Naive thymus-derived CD4-positive, alpha-beta T cell (primary cell): Measurements from ENCODE around the gene ZNF469. TPM values are rescaled to one million over a fixed set of nuclear protein-coding genes. Genes with fewer than 3 reads are reported as not detected.

Experiments used
- ATAC-seq: fragments of 150-1000 bp; cut with Tn5 transposase; 2 replicates; pipeline ENCODE4 v1.10.0; 2021; ENCODE audit warnings: mild to moderate bottlenecking, moderate library complexity
- CTCF ChIA-PET: fragments of 350-600 bp; sonication (Branson Sonifier 250); formaldehyde crosslinking; loops from one replicate; lab custom pipeline; 2021; ENCODE audit warnings: antibody characterized with exemption; lab: Charles Lee
- POLR2A ChIA-PET: fragments of 350-600 bp; sonication (Branson Sonifier 250); formaldehyde crosslinking; loops from one replicate; lab custom pipeline; 2021; ENCODE audit warnings: antibody characterized with exemption, inconsistent platforms; lab: Charles Lee
- DNase-seq, 9 donors: peaks; one replicate each; pipeline versions ENCODE4 v3.0.0 to v3.0.0-alpha.2; 2020 to 2022; ENCODE audit warnings: mixed read lengths in 1 of 9
- H3K27ac ChIP-seq: one replicate; pipeline ENCODE4 v1.7.0; 2013; ENCODE audit warnings: mild to moderate bottlenecking, low read depth, low read length, moderate library complexity
- H3K27me3 ChIP-seq, 2 donors: one replicate each; pipeline ENCODE4 v1.7.0; 2013; ENCODE audit warnings: low read length in 2 of 2, mild to moderate bottlenecking in 2 of 2, moderate library complexity in 2 of 2; ENCODE audit not compliant: control insufficient read depth in 2 of 2, insufficient read depth in 2 of 2
- H3K36me3 ChIP-seq, 3 experiments: 1 replicate in 2 of 3; 2 replicates in 1 of 3; pipeline ENCODE4 v1.7.0; 2013; ENCODE audit warnings: low read length in 3 of 3, mild to moderate bottlenecking in 3 of 3, moderate library complexity in 1 of 3; ENCODE audit not compliant: insufficient read depth in 3 of 3, control insufficient read depth in 2 of 3
- H3K4me1 ChIP-seq, 2 donors: one replicate each; pipeline ENCODE4 v1.7.0; 2013; ENCODE audit warnings: low read length in 2 of 2, mild to moderate bottlenecking in 2 of 2, moderate library complexity in 1 of 2; ENCODE audit not compliant: control insufficient read depth in 2 of 2, insufficient read depth in 2 of 2
- H3K4me3 ChIP-seq: 2 replicates; pipeline ENCODE4 v1.7.0; 2013; ENCODE audit warnings: mild to moderate bottlenecking, low read length
- H3K9me3 ChIP-seq, 3 experiments: 1 replicate in 2 of 3; 2 replicates in 1 of 3; pipeline ENCODE4 v1.7.0; 2013; ENCODE audit warnings: low read length in 3 of 3; ENCODE audit not compliant: control insufficient read depth in 2 of 3
- H3K27ac Mint-ChIP-seq, 9 donors: one replicate each; pipeline ENCODE4 v1.8.0; 2020 to 2022; ENCODE audit warnings: mixed read lengths in 9 of 9, mild to moderate bottlenecking in 8 of 9, moderate library complexity in 5 of 9, inconsistent platforms in 2 of 9
- H3K27me3 Mint-ChIP-seq, 5 donors: one replicate each; pipeline ENCODE4 v1.8.0; 2021 to 2022; ENCODE audit warnings: mixed read lengths in 5 of 5, mild to moderate bottlenecking in 1 of 5
- H3K36me3 Mint-ChIP-seq, 5 donors: one replicate each; pipeline ENCODE4 v1.8.0; 2020 to 2022; ENCODE audit warnings: mixed read lengths in 5 of 5, mild to moderate bottlenecking in 3 of 5, inconsistent platforms in 1 of 5
- H3K4me1 Mint-ChIP-seq, 7 donors: one replicate each; pipeline ENCODE4 v1.8.0; 2020 to 2022; ENCODE audit warnings: mixed read lengths in 7 of 7, mild to moderate bottlenecking in 3 of 7, inconsistent platforms in 1 of 7
- H3K4me3 Mint-ChIP-seq, 10 donors: one replicate each; pipeline ENCODE4 v1.8.0; 2020 to 2022; ENCODE audit warnings: mild to moderate bottlenecking in 10 of 10, mixed read lengths in 10 of 10, moderate library complexity in 6 of 10, inconsistent platforms in 2 of 10
- H3K9me3 Mint-ChIP-seq, 11 donors: one replicate each; pipeline ENCODE4 v1.8.0; 2020 to 2022; ENCODE audit warnings: mixed read lengths in 11 of 11, mild to moderate bottlenecking in 4 of 11, inconsistent platforms in 1 of 11, moderate library complexity in 1 of 11
- intact Hi-C, 2 donors: fragments of 100-400 bp; cut with micrococcal nuclease; formaldehyde crosslinking; loops; one replicate each; pipeline ENCODE4 v1.15.1; 2023
- polyA plus RNA-seq, 2 donors: library from polyadenylated mRNA; unstranded; fragments of 300-500 nt; fragmentation: Illumina TruSeq; gene quantifications; one replicate each; pipeline ENCODE4 v1.2.3, GENCODE V29; 2021
- total RNA-seq, 6 experiments: library from RNA in 5 of 6; stranded (reverse) in 5 of 6; gene quantifications; 1 replicate in 5 of 6; 2 replicates in 1 of 6; pipeline ENCODE4 v1.2.3 and lab custom pipeline; 2021 to 2026

ZNF469 gene
- total and polyA plus RNA-seq, 7 experiments from 2014 or later, result 0.07 to 1.6 (median 1.1) TPM; not detected in 1

DNA sequence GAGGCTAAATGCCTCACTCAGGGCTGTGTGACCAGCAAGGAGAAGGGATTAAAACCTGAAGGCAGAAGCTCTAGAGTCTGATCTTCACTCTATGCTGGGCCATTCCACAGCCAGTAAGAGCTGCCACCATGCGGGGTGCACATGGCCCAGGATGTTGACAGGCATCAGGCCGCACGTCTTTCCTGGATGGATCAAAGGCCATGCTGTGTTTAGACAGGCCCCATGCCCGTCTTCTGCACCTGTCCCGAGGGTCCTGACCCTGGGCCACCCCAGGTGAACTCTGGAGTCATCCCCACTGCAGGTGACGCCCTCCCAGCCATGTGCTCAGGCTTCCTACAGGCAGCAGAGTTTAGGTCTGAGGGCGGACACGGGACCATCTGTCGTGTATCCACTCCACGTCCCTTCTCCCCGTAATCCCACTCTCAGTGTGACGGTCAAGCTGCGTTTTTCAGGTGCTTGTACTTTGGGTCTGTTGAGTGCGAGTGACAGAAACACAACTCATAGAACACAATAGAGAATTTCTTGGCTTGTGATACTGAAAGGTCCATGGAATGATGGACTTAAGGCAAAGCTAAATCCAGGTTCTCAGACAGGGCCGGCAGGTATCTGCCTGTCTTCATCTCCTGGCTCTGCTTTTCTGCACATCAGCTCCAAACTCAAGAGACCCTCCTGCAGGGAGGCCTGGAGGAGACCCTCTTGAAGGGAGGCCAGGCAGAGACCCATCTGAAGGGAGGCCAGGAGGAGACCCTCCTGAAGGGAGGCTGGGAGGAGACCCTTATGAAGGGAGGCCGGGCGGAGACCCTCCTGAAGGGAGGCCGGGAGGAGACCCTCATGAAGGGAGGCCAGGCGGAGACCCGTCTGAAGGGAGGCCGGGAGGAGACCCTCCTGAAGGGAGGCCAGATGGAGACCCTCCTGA lies 13.2 kb downstream of the ZNF469 start:
- DNase-seq (no peak), ATAC-seq (no peak)
- no peak overlapping the region for H3K4me3 Mint-ChIP-seq
- intact Hi-C loops, result no loop called here
- H3K36me3 Mint-ChIP-seq, result no peaks in the 10 kb centered on the region
- H3K36me3 ChIP-seq, result no peaks in the 10 kb centered on the region
- CTCF ChIA-PET, result no interaction called here
- H3K27ac Mint-ChIP-seq, result no peak overlapping the region
- H3K4me1 Mint-ChIP-seq, result peaks cover 0 to 3% (median 0%) of the 10 kb centered on the region in 7 donors
- no peaks in the 10 kb centered on the region for H3K9me3 ChIP-seq
- H3K27me3 ChIP-seq, result no peaks in the 10 kb centered on the region
- peaks cover 0 to 8% (median 0%) of the 10 kb centered on the region in 11 donors for H3K9me3 Mint-ChIP-seq
- no peak overlapping the region for H3K27ac ChIP-seq
- POLR2A ChIA-PET, result no interaction called here
- H3K4me1 ChIP-seq, result no peaks in the 10 kb centered on the region
- H3K27me3 Mint-ChIP-seq, result peaks cover 0 to 8% (median 0%) of the 10 kb centered on the region in 5 donors
- no peak overlapping the region for H3K4me3 ChIP-seq

DNA sequence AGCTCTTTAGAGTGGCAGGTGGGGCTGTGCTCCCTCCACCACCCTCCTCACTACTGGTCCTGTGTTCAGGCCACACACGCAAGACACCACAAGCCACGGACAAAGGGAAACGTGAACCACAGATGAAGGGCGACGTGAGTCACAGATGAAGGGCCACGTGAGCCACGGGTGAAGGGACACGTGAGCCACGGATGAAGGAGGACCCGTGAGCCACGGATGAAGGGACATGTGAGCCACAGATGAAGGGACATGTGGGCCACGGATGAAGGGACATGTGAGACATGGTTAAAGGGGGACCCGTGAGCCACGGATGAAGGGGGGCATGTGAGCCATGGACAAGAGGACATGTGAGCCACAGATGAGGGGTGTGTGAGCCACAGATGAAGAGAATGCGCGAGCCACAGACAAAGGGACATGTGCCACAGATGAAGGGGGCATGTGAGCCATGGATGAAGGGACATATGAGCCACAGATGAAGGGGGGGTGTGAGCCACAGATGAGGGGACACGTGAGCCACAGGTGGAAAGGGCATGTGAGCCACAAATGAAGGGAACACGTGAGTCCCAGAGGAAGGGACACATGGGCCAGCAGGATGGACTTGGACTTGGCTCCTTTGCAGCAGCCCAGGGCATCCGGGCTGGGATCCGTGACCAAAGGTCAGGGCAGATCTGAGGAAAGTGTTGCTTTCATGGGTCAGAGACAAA lies 15.6 kb downstream of the ZNF469 start:
- H3K27ac Mint-ChIP-seq, result peak overlapping the region in 1 of 9 donors; percentile 68
- no peaks in the 10 kb centered on the region for H3K9me3 ChIP-seq
- H3K9me3 Mint-ChIP-seq, result peaks cover 0 to 8% (median 0%) of the 10 kb centered on the region in 11 donors
- ATAC-seq (no peak), DNase-seq (no peak)
- intact Hi-C loops, result no loop called here
- no peaks in the 10 kb centered on the region for H3K36me3 ChIP-seq
- no peaks in the 10 kb centered on the region for H3K36me3 Mint-ChIP-seq
- no peak overlapping the region for H3K27ac ChIP-seq
- H3K4me1 ChIP-seq, result no peaks in the 10 kb centered on the region
- CTCF ChIA-PET, result no interaction called here
- no peaks in the 10 kb centered on the region for H3K27me3 ChIP-seq
- H3K4me3 ChIP-seq, result no peak overlapping the region
- H3K27me3 Mint-ChIP-seq, result no peaks in the 10 kb centered on the region
- POLR2A ChIA-PET, result no interaction called here
- no peak overlapping the region for H3K4me3 Mint-ChIP-seq
- H3K4me1 Mint-ChIP-seq, result peaks cover 0 to 5% (median 0%) of the 10 kb centered on the region in 7 donors

DNA sequence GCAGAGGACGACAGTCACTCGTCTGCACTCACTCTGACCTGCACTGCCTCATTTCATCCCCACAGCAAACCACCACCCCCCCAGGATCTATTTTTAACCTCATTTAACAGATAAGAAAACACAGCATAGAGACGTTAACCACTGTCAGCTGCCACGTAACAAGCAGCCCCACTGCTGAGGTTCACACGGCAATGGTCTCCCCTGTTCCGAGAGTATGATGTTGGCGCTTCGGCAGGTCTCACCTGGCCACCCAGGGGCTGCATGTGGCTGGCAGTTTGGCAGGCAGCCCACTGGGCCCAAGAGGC lies 16.1 kb downstream of the ZNF469 start:
- CTCF ChIA-PET, result no interaction called here
- ATAC-seq, result no peak
- H3K27me3 Mint-ChIP-seq, result no peaks in the 10 kb centered on the region
- no peaks in the 10 kb centered on the region for H3K36me3 Mint-ChIP-seq
- H3K9me3 ChIP-seq, result no peaks in the 10 kb centered on the region
- no peak overlapping the region for H3K27ac ChIP-seq
- no peak for DNase-seq
- intact Hi-C loops, result no loop called here
- H3K27ac Mint-ChIP-seq, result no peak overlapping the region
- peaks cover 0 to 5% (median 0%) of the 10 kb centered on the region in 7 donors for H3K4me1 Mint-ChIP-seq
- no peaks in the 10 kb centered on the region for H3K36me3 ChIP-seq
- no peak overlapping the region for H3K4me3 ChIP-seq
- H3K9me3 Mint-ChIP-seq, result peaks cover 0 to 8% (median 0%) of the 10 kb centered on the region in 11 donors
- no peaks in the 10 kb centered on the region for H3K27me3 ChIP-seq
- no peak overlapping the region for H3K4me3 Mint-ChIP-seq
- H3K4me1 ChIP-seq, result no peaks in the 10 kb centered on the region
- POLR2A ChIA-PET, result no interaction called here

DNA sequence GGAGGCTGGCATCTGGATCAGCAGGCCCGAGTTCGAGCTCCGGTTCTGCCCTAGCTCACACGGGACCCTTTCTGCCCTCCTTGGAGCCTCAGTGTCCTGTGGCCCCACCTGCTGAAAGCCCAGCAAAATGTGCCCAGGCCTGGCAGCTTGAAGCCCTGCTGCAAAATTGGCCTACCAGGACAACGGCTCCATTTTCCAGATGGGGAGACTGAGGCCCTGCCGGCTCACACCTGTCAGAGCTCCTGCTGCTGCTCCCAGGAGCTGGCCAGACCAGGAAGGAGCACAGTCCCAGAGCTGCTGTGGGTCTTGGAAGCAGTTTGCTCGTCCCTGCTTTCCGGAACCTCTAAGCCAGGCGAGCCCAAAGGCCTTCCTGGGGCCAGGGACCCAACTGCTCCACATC lies 17.4 kb downstream of the ZNF469 start:
- Mint-ChIP-seq H3K4me1 (peaks cover 0 to 8% (median 0%) of the 10 kb centered on the region in 7 donors), H3K4me3 (no peak overlapping the region), H3K27ac (no peak overlapping the region), H3K36me3 (no peaks in the 10 kb centered on the region), H3K27me3 (peaks cover 0 to 3% (median 0%) of the 10 kb centered on the region in 5 donors), H3K9me3 (peaks cover 0 to 8% (median 0%) of the 10 kb centered on the region in 11 donors)
- H3K27me3 ChIP-seq, result no peaks in the 10 kb centered on the region
- H3K4me3 ChIP-seq, result no peak overlapping the region
- H3K27ac ChIP-seq, result no peak overlapping the region
- intact Hi-C loops, result no loop called here
- no peak for DNase-seq
- ChIA-PET POLR2A (no interaction called here), CTCF (interaction anchor here (0.7 kb wide), 1 partner anchor 381 kb away, joined by 4 read pairs; no protein-coding TSS in a partner anchor)
- H3K4me1 ChIP-seq, result no peaks in the 10 kb centered on the region
- H3K36me3 ChIP-seq, result no peaks in the 10 kb centered on the region
- no peak for ATAC-seq
- H3K9me3 ChIP-seq, result no peaks in the 10 kb centered on the region

DNA sequence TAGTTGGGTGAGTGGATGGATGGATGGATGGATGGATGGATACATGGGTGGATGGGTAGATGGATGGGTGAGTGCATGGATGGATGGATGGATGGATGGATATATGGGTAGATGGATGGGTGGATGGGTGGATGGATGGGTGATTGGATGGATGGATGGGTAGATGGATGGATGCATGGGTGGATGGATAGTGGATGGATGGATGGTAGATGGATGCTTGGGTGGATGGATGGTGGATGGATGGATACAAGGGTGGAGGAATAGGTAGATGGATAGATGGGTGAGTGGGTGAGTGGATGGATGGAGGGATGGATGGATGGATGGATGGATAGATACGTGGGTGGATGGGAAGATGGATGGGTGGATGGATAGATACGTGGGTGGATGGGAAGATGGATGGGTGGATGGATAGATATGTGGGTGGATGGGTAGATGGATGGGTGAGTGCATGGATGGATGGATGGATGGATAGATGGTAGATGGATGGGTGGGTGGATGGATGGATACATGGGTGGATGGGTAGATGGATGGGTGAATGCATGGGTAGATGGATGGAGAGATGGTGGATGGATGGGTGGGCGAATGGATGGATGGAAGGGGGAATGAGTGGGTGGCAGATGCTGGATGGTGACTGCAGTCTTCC lies 19.0 kb downstream of the ZNF469 start:
- Mint-ChIP-seq H3K36me3 (no peaks in the 10 kb centered on the region), H3K9me3 (peaks cover 0 to 8% (median 0%) of the 10 kb centered on the region in 11 donors), H3K4me3 (no peak overlapping the region), H3K4me1 (peaks cover 0 to 8% (median 0%) of the 10 kb centered on the region in 7 donors), H3K27me3 (peaks cover 0 to 3% (median 0%) of the 10 kb centered on the region in 5 donors), H3K27ac (no peak overlapping the region)
- ChIA-PET CTCF (no interaction called here), POLR2A (no interaction called here)
- Histone ChIP-seq H3K4me3 (no peak overlapping the region), H3K27ac (no peak overlapping the region), H3K9me3 (no peaks in the 10 kb centered on the region), H3K36me3 (no peaks in the 10 kb centered on the region), H3K4me1 (no peaks in the 10 kb centered on the region), H3K27me3 (no peaks in the 10 kb centered on the region)
- intact Hi-C loops, result no loop called here
- DNase-seq (no peak), ATAC-seq (no peak)

DNA sequence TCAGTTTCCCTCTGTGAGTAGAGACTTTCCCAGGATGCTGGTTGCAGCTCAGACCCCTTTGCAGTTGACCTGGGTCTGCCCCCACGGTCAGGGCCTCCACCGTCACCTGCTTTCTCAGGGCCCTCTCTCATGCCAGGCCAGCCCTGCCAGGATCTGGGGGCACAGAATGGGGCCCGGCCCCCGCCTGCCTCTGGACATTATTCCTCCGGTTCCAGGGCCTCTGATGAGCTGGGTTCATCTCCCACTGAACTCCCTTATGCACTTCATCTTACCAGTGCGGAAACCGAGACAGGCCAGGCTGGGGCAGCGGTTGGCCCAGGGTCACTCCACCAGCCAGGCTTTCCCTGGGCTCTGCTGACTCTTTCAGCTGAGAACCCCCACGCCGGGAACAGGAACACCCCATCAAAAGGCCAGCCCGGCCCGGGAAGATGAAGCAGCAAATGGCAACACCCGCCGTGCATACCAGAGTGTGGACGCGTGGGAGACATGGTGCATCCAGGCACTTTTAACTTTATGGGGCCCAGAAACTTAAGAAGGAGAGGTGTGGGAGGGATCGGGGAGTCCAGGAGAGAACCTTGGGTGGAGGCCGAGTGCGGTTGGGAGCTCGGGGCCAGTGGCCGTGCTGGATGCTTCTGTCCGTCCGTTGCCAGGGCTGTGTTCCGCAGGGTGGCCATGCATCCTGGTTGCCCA lies 19.9 kb downstream of the ZNF469 start:
- Mint-ChIP-seq H3K4me1 (peaks cover 2 to 7% (median 2%) of the 10 kb centered on the region in 7 donors), H3K9me3 (peaks cover 0 to 5% (median 0%) of the 10 kb centered on the region in 11 donors), H3K27ac (no peak overlapping the region), H3K4me3 (no peak overlapping the region), H3K27me3 (peaks cover 0 to 3% (median 0%) of the 10 kb centered on the region in 5 donors), H3K36me3 (no peaks in the 10 kb centered on the region)
- POLR2A ChIA-PET, result no interaction called here
- Histone ChIP-seq H3K36me3 (no peaks in the 10 kb centered on the region), H3K4me3 (no peak overlapping the region), H3K9me3 (no peaks in the 10 kb centered on the region), H3K27ac (no peak overlapping the region), H3K4me1 (no peaks in the 10 kb centered on the region), H3K27me3 (no peaks in the 10 kb centered on the region)
- CTCF ChIA-PET, result no interaction called here
- intact Hi-C loops, result no loop called here
- DNase-seq (no peak), ATAC-seq (no peak)
